OCI-LY7 (cell line): ENCODE data around the gene TEX9.
"Not testable (repeated sequence)": the region's sequence is repeated elsewhere in the genome, so short reads cannot be mapped to it uniquely, and the experiment has no call there.

Experiments
- EZH2phosphoT487 ChIP-seq: fragments of 200-600 bp; sonication (generic); IDR thresholded peaks from 2 replicates; pipeline ENCODE4 v1.6.1; 2018; ENCODE audit warnings: low read depth, borderline replicate concordance, mild to moderate bottlenecking, mixed run types, antibody characterized with exemption, low read length, moderate library complexity, mixed read lengths
- TF ChIP-seq, protein P1 (sequence below): fragments of 200-600 bp; sonication (generic); conservative IDR thresholded peaks from 2 replicates; pipeline ENCODE4 v1.5.1; 2014; ENCODE audit warnings: mild to moderate bottlenecking, antibody characterized with exemption, low read length, moderate library complexity, mixed read lengths

DNA sequence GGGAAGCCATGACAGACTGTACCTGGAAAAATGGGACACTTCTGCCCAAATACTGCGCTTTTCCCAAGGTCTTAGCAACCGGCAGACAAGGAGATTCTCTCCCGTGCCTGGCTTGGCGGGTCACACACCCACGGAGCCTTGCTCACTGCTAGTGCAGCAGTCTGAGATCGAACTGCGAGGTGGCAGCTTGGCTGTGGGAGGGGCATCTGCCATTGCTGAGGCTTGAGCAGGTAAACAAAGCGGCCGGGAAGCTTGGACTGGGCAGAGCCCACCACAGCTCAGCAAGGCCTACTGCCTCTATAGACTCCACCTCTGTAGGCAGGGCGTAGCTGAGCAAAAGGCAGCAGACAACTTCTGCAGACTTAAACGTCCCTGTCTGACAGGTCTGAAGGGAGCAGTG, 34.0 kb downstream of the TEX9 start:
- TF ChIP-seq, protein P1, sequence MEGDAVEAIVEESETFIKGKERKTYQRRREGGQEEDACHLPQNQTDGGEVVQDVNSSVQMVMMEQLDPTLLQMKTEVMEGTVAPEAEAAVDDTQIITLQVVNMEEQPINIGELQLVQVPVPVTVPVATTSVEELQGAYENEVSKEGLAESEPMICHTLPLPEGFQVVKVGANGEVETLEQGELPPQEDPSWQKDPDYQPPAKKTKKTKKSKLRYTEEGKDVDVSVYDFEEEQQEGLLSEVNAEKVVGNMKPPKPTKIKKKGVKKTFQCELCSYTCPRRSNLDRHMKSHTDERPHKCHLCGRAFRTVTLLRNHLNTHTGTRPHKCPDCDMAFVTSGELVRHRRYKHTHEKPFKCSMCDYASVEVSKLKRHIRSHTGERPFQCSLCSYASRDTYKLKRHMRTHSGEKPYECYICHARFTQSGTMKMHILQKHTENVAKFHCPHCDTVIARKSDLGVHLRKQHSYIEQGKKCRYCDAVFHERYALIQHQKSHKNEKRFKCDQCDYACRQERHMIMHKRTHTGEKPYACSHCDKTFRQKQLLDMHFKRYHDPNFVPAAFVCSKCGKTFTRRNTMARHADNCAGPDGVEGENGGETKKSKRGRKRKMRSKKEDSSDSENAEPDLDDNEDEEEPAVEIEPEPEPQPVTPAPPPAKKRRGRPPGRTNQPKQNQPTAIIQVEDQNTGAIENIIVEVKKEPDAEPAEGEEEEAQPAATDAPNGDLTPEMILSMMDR = not testable (repeated sequence)
- TF ChIP-seq EZH2phosphoT487 = not testable (repeated sequence)
